ENCODE measurements around the gene NLE1.
"Not testable (repeated sequence)": the region's sequence is repeated elsewhere in the genome, so short reads cannot be mapped to it uniquely, and the experiment has no call there.

NLE1 gene

DNA sequence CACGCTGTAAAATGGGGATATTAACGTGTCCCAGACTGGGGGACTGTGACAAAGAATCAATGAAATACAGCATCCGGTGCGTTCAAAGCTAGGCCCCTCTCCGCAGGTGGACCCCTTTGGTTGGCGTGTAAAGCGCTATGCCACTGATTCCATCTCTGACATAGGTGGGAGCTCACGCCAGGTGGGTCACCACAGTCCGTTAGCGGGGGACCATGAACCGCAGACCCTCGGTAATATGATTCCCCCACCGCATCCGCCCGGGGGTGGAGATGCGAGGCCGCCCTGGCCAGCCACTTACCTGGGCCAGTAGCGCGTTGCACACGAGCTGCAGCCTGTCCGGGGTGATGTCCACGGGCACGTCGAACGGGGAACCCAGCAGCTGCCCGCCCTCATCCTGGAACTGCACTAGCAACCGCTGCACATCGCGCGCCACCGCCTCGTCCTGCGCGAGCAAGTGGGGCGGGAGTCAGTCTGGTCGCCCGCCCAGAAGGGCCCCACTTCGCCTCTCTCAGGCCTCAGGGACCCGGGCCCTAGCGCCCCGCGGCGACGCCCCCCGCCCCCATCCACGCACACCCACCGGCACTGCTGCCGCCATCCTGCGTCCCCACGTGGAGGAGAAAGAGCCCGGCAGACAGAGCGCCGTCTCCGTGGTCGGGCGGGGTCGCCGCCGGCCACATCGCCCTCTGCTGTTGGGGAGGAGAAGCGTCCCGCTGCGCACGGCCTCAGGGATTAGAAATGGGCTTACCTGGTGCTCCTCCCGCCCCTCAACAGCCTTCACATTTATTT is at the start of gene NLE1:
Gene NLE1, minus strand, starts transcription at position 623 of the 786 bp plus-strand sequence. Its CDS starts 28 bp downstream, at position 595.
- peak; percentile 86 for DNase-seq

GRCh38 chr17:35191001-35191695 is 49.0 kb upstream of the NLE1 start:
- DNase-seq: no peak

- no peak for DNase-seq
Observed at GRCh38 chr17:35189291-35189690, 47.2 kb upstream of the NLE1 start.

DNA sequence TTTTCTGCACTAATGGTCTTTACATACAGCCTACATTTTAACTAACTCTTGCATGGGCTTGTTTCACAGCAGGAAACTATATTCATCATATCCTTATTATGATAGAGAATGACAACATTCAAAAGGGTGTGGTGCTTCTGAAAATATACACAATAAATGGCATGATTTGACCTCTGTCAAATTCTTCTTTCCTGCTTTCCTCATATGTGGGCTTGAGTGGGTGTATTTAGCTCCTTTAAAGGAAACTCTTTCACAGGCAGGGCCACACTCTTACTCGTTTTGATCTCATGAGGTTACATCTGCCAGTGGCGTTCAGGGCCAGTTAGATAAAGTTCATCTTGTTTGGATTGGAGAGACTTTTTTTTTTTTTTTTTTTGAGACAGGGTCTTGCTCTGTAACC is 46.0 kb upstream of the NLE1 start:
- no peak for DNase-seq

- no peak for DNase-seq
Observed at GRCh38 chr17:35187481-35187880, 45.4 kb upstream of the NLE1 start.

GRCh38 chr17:35185849-35186248 is 43.7 kb upstream of the NLE1 start:
- DNase-seq: no peak

DNA sequence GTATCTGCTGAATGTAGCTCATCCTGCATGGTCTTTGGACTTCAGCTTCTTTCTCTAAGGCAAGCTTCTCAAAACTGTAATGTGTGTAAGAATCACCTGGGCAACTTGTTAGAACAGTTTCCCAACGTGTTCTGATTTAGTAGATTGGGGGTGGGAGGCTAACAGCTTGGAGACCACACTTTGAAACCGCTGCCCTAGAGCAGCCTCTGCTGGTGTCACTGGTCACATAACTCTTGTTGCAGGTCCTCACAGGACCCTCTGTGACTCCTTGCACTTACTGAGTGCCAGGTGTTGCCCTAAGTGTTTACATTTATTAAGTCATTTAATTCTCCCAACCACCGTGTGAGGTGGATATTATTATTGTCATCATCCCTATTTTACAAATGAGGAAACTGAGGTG is 42.2 kb upstream of the NLE1 start:
- DNase-seq: no peak

GRCh38 chr17:35183332-35183731 is 41.2 kb upstream of the NLE1 start:
- DNase-seq: no peak

- DNase-seq: not testable (repeated sequence)
Observed at GRCh38 chr17:35179379-35179778, 37.3 kb upstream of the NLE1 start.

DNA sequence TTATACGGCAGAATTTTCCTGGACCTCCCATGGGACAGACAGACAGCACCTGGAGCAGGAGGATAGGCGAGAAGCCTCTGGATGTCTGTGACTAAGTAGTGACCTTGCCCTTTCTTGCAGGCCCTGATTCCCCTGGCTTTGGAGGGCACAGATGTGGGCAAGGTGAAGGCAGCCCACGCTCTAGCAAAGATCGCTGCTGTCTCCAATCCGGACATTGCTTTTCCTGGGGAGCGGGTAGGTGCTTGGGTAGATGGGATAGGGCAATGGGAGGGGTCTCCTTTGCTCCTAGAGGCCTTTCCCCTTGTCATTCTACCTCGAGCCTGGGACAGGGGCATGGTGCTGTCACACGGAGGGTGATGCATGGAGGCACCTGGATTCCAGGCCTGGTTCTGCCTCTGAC is 34.8 kb upstream of the NLE1 start:
- DNase-seq: no peak

GRCh38 chr17:35175638-35176415 is 33.7 kb upstream of the NLE1 start:
- no peak for DNase-seq

- DNase-seq: no peak
Observed at GRCh38 chr17:35174835-35175334, 32.8 kb upstream of the NLE1 start.

DNA sequence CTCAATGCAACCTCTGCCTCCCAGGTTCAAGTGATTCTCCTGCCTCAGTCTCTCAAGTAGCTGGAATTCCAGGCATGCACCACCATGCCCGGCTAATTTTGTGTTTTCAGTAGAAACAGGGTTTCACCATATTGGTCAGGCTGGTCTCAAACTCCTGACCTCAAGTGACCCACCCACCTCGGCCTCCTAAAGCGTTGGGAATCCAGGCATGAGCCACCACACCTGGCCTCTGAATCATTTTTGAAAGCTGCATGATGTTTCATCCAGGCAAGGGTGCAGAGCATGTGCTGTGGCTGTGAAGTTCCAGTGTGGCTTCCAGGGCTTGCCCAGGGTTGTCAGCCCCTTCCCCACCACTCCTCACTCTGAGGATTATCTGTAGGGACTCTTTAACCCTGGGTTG is 30.2 kb upstream of the NLE1 start:
- not testable (repeated sequence) for DNase-seq

DNA sequence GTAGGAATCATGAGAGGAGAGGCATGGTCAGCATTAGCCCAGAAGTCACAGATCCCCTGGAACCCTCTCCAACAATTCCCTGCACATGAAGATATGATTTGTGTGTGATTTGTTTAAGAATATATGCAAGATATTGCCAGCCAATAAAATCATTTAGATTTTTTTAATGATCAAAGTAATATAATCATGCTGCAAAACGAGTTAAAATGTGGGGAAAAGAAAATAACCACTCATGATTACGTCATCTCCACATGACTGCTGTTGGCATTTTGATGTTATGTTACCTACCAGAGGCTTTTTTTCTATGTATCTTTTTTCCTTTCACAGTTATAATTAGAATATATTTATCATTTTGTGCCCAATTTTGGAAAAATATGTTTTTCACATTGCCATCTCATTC is 29.7 kb upstream of the NLE1 start:
- DNase-seq: no peak

GRCh38 chr17:35170968-35171771 is 29.1 kb upstream of the NLE1 start:
- DNase-seq: no peak

GRCh38 chr17:35169835-35170363 is 27.8 kb upstream of the NLE1 start:
- DNase-seq: no peak

DNA sequence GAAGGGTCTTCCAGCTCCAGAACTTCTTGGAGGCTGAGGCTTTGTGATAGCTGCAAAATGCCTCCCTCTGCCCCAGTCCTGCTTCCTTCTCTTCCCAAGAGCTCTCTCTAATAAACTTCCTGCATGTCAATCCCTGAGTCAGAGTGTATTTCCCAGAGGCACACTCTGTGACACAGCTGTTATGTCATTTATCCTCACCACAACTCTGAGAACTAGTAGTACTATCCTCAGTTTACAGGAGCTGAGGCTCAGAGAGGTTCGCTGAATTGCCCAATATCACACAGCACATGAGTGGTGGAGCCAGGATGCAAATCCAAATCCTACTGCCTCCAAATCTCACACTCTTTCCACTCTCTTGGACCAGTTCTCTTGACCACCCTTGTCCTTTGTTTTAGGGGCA is 25.6 kb upstream of the NLE1 start:
- no peak for DNase-seq

GRCh38 chr17:35167046-35167445 is 24.9 kb upstream of the NLE1 start:
- no peak for DNase-seq

DNA sequence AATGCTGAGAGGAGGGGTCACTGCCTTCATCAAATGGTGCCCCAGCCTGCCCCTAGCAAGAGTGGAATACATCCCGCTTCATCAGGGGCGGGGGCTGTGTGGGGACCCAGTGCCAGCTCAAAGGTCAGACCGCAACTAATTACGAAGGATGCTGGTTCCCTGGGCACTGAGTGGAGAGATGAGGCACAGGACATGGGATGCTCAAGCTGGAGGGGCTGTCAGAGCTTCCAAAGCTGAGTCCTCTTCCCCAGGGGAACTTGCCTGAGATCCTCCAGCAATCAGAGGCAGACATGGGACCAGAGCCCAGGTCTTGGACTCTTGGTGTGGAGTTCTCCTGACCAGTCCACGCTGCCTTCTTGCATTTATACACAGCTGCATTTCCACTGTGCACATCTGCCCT is 24.4 kb upstream of the NLE1 start:
- DNase-seq: no peak

DNA sequence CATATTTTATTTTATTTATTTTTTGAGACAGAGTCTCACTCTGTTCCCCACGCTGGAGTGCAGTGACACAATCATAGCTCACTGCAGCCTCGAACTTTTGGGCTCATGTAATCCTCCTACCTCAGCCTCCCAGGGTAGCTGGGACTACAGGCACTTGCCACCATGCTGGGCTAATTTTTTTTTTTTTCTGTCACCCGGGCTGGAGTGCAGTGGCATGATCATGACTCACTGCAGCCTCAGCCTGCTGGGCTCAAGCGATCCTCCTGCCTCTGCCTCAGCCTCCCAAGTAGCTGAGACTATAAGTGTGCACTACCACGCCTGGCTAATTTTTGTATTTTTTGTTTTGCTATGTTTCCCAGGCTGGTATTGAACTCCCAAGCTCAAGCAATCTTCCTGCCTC is 22.6 kb upstream of the NLE1 start:
- DNase-seq: no peak

GRCh38 chr17:35163886-35164285 is 21.8 kb upstream of the NLE1 start:
- no peak for DNase-seq

GRCh38 chr17:35162755-35163154 is 20.7 kb upstream of the NLE1 start:
- no peak for DNase-seq

Measured in activated gamma-delta T cell treated with Interleukin-2 at 50 U/mL for 16 hours (primary cell).